Muscle of back (tissue), 11 donors: ENCODE measurements around the gene DHX34. TPM values are rescaled to one million over a fixed set of nuclear protein-coding genes. Genes with fewer than 3 reads are reported as not detected.
A peak's percentile ranks its signal among the peaks of the same experiment; 100 is the strongest.
"Not testable (repeated sequence)": the region's sequence is repeated elsewhere in the genome, so short reads cannot be mapped to it uniquely, and the experiment has no call there.

Experiments used
- DNase-seq, 3 donors: peaks; one replicate each; pipeline versions ENCODE4 v3.0.0 to v3.0.0-alpha.2; 2013
- polyA plus RNA-seq, 10 donors: library from polyadenylated mRNA; unstranded; fragments of 120-200 nt; gene quantifications; one replicate each; pipeline ENCODE4 v1.2.1, GENCODE V29; 2013; ENCODE audit not compliant: insufficient read length in 10 of 10

Gene DHX34
- polyA plus RNA-seq, 10 donors = 8.1 to 12.5 (median 10.7) TPM

DNA sequence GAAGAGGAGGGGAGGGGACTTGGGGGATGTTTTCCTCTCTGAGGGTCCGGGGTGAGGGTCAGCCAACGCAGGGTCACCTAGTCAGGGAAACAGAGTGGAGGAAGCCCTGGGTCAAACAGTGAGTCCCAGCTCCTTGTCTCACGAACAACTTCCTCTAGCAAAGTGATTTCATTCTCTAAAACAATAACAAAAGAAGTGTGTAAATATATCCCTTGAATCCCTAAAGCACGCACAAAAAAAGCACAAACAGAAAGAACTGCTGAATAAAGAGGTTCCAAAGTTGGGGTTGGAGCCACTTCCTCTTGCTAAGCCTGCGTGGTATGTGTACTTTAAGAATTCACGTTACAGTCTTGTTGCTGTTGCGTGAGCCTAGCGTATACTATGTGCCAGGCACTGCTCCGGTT lies 18.6 kb upstream of the DHX34 start:
- peak in 1 of 3 donors; percentile 46 for DNase-seq

DNA sequence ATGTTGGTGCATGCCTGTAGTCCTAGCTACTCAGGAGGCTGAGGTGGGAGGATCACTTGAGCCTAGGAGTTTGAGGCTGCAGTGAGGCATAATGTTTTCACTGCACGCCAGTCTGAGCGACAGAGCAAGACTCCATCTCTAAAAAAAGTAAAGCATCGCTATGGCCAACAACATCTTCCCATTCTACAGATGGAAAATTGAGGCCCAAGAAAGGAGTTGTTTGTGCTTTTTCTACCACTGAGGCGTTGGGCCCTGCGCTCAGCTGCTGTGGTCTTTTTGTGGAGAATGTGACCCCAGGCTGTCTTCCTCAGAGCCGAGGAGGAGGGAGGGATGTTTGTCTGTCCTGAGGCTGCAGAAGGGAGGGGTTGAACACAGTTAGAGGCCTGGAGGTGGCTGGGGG lies 17.6 kb upstream of the DHX34 start:
- no peak for DNase-seq

DNA sequence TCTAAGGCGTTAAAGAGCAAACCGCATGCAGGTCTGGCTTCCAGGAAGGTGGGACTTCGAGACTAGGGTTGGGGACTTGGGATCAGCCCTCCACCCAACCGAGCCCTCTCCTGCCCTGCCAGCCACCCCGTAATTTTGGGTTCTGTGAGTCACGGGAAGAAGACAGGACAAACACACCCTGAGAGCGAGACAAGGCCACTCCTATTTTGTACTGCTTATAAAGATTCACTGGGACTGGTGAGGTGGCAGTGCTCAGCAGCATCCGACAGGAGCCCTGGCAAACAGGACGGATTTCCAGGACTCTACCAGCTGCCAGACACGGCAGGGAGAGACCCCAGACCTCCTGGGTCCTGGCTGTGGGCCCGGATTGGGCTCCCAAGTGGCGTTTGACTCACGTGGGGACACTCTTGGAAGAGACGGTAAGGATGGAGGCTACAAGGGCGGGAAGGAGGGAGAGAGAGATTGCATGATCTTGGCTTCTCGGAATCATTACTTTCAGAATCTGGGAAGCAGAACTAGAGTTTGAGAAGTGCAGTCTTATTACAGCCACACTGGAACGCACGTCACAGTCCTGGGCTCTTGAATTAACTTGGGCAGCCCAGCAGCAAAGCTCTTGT lies 17.1 kb upstream of the DHX34 start, which contains the start of gene C5AR2:
TSS of gene C5AR2 (plus strand) at position 245 of the 617 bp plus-strand sequence. CDS start 8,625 bp downstream, outside the sequence.
- peak in 1 of 3 donors; percentile 36 for DNase-seq

DNA sequence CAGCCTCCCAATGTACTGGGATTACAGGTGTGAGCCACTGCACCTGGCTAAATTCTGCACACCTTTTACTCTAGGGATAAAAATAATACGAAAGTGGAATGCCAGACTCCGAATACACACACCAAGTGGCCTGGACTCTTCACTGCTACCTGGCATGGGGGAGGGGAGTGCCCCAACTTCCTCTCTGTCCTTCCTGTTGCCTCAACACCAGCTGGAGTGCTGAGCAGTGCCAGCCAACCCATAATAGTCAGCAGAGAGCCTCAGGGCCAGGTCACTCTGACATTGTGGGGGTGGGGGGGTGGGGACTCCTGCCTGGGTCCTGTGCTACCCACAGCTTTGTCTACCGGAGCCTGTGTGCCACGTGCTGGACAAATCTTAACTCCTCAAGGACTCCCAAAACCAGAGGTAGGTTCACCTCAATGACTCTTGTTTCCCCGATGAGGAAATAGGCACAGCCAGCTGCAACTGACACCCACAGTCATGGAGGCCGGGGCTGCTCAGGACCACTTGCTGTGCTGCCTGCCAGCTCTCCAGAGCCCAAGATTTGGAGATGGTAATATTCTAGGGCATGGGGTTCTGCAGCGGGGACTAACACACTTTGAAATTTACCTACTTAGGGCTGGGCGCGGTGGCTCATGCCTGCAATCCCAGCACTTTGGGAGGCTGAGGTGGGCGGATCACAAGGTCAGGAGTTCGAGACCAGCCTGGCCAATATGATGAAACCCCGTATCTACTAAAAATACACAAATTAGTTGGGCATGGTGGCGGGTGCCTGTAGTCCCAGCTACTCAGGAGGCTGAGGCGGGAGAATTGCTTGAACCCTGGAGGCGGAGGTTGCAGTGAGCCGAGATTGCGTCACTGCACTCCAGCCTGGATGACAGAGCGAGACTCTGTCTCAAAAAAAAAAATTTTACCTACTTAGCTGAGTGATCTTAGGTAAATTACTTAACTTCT lies 12.1 kb upstream of the DHX34 start:
- peak in 1 of 3 donors; percentile 40 for DNase-seq

DNA sequence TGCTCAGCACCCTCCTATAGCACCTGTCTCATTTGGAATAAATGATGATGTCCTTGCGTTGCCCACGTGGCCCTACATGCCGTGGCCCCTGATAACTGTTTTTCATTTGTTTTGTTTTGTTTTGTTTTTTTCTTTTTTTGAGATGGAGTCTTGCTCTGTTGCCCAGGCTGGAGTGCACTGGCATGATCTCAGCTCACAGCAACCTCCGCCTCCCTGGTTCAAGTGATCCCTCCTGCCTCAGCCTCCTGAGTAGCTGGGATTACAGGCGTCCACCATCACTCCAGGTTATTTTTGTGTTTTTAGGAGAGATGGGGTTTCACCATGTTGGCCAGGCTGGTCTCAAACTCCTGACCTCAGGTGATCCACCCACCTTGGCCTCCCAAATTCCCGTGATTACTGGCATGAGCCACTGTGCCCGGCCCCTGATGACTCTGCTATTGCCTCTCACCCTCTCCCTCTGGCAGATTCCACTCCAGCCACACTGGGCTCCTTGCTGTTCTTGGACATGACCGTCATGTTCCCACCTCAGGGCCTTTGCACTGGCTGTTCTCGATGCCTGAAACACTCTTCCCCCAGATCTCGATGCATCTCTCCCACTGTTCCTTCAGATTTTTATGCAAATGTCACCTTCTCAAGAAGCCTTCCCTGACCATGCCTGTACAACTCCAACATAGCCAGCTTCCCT lies 9.8 kb upstream of the DHX34 start:
- no peak for DNase-seq

DNA sequence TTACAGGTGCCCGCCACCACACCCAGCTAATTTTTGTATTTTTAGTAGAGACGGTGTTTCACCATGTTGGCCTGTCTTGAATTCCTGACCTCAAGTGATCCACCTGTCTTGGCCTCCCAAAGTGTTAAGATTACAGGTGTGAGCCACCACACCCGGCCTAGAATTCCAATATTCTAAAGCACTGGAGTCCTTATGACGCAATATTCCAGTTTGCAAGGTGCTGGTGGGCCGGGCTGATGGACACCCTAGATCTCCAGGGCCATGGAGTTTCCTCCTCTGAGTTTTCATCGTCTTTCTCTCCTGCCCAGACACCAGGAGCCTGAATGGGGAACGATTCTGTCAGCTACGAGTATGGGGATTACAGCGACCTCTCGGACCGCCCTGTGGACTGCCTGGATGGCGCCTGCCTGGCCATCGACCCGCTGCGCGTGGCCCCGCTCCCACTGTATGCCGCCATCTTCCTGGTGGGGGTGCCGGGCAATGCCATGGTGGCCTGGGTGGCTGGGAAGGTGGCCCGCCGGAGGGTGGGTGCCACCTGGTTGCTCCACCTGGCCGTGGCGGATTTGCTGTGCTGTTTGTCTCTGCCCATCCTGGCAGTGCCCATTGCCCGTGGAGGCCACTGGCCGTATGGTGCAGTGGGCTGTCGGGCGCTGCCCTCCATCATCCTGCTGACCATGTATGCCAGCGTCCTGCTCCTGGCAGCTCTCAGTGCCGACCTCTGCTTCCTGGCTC lies 8.5 kb upstream of the DHX34 start:
- no peak for DNase-seq

DNA sequence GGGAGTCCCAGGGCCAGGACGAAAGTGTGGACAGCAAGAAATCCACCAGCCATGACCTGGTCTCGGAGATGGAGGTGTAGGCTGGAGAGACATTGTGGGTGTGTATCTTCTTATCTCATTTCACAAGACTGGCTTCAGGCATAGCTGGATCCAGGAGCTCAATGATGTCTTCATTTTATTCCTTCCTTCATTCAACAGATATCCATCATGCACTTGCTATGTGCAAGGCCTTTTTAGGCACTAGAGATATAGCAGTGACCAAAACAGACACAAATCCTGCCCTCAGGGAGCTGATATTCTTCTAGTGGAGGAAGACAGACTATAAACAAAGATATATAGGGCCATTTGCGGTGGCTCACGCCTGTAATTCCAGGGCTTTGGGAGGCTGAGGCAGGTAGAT lies 7.4 kb upstream of the DHX34 start:
- no peak for DNase-seq

DNA sequence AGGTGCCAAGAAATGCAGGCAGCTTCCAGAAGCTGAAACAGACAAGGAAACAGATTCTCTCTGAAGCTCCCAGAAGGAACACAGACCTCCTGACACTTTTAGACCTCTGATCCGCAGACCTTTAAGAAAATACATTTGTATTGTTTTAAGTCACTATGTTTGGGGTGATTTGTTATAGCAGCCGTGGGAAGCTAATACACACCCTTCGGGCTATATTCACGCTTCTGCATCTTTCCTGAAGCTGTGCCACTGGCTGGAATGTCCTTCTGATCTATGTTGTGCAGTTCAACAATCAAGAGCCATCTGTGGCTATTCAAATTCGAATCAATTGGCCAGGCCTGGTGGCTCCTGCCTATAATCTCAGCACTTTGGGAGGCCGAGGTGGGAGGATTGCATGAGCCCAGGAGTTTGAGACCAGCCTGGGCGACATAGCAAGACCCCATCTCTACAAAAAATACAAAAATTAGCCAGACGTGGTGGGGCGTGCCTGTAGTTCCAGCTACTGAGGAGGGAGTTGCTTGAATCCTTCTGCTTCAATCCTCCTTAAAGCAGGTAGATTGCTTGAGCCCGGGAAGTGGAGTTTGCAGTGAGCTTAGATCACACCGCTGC lies 5.8 kb upstream of the DHX34 start:
- DNase-seq = no peak

DNA sequence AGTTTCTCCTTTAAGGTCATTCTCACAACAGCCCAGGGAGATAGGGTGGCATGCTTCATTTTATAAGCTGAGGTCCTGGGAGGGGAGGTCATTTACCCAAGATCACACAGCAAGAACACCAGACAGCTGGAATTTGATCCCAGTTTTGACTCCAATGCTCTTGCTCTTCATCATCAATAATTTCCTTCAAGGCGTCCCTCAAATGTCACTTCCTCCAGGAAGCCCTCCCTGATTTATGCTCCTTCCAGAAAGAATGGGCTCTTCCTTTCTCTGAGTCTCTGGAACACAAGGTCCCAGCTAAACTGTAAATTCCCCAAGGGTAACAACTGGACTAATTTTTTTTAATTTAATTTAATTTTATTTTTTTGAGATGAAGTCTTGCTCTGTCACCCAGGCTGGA lies 4.7 kb upstream of the DHX34 start:
- no peak for DNase-seq

DNA sequence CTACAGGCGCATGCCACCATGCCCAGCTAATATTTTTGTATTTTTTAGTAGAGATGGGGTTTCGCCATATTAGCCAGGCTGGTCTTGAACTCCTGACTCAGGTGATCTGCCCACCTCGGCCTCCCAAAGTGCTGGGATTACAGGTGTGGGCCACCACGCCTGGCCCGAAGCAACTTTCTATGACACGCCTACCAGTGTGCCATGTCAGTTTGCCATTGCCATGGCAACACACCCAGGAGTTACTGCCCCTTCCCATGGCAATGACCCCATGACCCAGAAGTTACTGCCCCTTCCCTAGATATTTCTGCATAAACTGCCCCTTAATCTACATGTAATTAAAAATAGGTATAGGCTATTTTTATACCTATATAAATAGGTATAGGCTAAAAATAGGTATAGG lies 3.1 kb upstream of the DHX34 start:
- DNase-seq = not testable (repeated sequence)

DNA sequence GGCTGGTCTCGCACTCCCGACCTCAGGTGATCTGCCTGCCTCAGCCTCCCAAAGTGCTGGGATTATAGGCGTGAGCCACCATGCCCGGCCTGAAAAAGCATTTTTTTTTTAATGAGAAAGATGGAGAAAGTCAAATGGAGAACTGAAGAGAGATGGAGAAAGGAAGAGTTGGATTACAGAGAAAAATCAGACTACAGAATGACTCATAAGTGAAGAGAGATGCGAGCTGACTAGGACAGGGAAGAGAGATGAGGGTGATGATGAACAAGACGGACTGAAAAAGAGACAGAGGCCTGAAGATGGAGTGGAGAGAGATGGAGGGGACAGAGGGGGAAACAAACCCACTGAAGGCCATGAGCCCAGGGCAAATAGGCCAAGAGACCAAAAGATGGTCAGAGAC lies 1.5 kb downstream of the DHX34 start:
- DNase-seq = no peak

DNA sequence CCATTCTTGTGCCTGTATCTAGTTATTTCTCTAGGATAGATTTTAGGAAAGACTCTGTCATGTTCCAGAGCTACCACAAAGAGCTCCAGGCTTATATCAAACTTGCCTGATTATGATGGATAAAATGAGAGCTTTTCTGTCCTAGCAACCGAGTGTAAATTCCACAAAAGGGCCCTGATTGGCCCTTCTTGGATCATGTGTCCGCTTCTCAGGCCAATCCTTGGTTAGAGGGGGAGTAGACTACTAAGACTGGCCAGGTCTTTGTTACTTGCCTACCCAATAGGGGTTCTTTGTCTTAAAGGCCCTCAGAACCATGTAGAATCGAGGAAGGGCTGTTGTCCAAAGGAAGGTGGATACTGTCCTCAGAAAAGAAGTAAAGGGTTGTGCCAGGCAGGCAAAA lies 2.4 kb downstream of the DHX34 start:
- DNase-seq = no peak

DNA sequence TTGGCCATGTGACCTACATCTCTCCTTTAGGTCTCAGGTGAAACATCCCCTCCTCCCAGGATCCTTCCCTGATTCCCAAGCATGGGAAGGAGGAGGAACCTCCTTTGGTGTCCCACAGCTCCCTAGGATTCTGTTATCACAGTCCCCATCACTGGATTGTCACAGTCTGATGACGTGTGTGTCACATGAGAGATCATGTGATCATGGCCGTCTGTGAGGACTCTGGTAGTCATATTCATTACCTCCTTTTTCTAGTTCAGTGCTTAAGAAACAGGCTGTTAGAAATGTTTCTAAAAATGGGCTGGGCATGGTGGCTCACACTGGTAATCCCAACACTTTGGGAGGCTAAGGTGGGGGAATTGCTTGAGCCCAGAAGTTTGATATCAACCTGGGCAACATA lies 3.0 kb downstream of the DHX34 start:
- DNase-seq = no peak

DNA sequence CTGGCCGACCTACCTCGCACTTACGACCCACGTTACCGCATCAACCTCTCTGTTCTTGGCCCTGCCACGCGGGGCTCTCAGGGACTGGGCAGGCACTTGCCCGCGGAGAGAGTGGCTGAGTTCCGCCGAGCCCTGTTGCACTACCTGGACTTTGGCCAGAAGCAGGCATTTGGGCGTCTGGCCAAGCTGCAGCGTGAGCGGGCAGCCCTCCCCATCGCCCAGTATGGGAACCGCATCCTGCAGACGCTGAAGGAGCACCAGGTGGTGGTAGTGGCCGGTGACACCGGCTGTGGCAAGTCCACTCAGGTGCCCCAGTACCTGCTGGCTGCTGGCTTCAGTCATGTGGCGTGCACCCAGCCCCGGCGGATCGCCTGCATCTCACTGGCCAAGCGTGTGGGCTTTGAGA lies 4.2 kb downstream of the DHX34 start:
- DNase-seq = no peak

DNA sequence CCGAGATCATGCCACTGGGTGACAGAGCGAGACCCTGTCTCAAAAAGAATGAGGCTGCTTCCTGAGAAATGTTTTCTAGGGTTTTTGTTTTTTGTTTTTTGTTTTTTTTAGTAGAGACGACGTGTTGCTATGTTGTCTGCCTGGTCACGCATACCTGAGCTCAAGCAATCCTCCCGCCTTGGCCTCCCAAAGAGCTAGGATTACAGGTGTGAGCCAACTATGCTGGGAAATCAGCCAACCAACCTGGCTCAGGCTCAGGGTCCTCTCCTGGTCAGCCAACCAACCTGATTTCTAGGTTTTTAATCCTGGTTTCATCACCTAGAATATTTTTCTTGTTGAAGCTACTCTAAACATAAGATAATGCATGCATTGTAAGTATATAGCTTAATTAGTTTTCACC lies 7.8 kb downstream of the DHX34 start:
- DNase-seq = no peak

DNA sequence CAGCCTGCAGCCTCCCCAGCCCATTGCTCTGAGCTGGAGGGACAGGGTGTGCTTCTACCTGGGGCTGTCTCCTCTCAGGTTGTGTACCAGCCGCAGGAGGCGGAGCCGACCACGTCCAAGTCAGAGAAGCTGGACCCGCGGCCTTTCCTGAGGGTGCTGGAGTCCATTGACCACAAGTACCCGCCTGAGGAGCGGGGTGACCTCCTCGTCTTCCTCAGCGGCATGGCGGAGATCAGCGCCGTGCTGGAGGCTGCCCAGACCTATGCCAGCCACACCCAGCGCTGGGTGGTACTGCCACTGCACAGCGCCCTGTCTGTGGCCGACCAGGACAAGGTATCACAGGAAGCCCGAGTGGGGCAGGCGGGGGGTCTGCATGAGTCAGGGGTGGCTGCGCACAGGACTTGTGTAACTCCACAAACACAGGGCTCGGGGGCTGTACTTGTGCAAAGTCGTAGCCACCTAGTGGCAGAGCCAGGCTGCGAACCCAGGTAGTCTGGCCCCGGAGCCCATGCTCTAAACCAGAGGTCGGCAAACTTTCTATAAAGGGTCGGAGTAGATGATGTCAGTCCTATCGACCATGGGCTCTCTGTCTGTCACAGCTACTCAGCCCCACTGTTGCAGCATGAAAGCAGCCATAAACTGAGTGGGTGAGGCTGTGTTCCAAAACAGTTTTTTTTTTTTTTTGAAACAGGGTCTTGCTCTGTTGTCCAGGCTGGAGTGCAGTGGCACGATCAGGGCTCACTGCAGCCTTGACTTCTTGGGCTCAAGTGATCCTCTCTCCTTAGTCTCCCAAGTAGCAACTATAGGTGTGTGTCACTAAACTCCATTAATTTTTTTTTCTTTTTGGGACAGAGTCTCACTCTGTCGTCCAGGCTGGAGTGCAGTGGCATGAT lies 8.9 kb downstream of the DHX34 start:
- no peak for DNase-seq

DNA sequence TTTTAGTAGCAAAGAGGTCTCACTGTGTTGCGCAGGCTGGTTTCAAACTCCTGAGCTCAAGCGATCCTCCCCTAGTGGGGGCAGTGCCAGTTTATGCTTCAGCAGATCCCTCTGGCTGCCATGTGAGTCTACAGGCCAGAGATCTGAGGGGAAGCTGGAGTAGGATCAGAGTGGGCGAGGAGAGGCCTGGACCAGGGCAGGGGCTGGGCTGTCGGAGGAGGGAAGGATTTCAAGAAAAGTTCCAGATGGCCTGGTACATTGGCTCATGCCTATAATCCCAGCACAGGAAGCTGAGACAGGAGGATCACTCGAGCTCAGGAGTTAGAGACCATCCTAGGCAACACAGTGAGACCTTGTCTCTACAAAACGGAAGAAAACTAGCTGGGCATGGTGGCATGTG lies 9.8 kb downstream of the DHX34 start:
- DNase-seq = no peak

DNA sequence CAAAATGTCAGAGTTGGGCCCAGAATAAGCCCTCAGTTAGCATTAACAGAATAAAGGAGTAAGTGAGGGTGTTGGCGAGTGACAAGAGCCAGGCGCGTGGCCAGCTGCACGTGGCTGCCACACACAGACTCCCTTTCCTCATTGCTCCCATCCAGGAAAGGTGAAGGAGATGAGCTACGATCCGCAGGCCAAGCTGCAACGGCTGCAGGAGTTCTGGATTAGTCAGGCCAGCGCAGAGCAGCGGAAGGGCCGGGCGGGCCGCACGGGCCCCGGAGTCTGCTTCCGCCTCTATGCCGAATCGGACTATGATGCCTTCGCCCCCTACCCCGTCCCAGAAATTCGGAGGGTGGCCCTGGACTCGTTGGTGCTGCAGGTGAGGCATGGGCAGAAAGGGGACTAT lies 13.2 kb downstream of the DHX34 start:
- no peak for DNase-seq

DNA sequence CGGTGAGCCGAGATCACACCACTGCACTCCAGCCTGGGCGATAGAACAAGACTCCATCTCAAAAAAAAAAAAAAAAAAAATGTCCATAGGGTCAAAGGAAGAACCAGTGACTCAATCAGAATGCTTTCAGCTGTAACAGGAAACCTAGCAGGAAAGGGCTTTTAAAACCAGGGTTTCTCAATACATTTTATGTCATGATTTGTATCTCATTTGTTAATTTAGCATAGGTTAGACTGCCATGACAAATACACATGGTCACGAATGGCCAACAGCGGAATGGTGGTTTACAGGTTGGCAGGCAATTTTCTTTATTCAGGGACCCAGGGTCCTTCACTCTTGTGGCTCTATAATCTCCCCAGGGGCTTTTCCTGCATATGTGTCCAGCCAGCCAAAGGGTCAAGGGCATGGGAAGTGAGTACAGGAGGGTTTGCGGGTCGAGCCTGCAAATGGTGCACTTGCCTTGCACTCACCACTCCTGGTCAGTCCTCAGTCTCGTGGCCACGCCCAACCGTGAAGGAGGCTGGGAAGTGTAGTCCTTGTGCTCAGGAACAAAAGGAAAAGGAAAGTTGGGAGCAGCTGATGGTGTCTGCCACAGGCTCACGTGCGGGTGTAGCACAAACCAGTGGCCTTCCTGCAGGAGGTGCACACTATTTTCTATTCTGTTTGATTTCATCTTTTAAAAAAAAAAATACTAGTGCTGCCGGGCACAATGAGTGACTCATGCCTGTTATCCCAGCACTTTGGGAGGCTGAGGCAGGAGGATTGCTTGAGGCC lies 14.8 kb downstream of the DHX34 start:
- DNase-seq = no peak

DNA sequence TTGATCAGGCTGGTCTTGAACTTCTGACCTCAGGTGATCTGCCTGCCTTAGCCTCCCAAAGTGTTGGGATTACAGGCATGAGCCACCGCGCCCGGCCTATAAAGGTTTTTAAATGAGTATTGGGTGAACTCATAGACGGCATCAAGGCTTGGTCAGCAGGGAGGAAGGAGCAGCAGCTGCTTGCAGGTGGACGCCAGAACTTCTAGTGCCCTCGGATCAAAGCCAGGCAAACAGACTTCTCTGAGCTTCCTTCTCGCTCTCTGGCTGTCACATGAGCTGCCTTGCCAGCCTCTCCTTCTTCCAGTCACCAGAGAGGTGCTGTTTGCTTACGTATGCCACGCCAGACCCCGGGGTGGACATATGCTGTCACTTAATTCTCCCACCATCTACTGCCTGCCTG lies 16.3 kb downstream of the DHX34 start:
- not testable (repeated sequence) for DNase-seq
